GM13977 (cell line): ENCODE measurements around the gene COL5A1.

Source experiments
- DNase-seq: peaks from one replicate; pipeline ENCODE4 v3.0.0; 2012; ENCODE audit warnings: low spot score
- CTCF ChIP-seq: IDR thresholded peaks from 2 replicates; pipeline ENCODE4 v1.5.1; 2012; ENCODE audit warnings: mild to moderate bottlenecking, control low read depth; ENCODE audit not compliant: insufficient read depth; ENCODE audit errors: extremely low read depth, missing control alignments
- in situ Hi-C: fragments of 300-500 bp; cut with MboI; formaldehyde crosslinking; loops from one replicate; pipeline ENCODE4 v1.12.0; 2022; ENCODE audit warnings: low sequenced_read_pairs, low pct_unique_long_range_greater_than_20kb, mixed read lengths, inconsistent platforms; ENCODE audit not compliant: unreplicated experiment

The COL5A1 gene

GRCh38 chr9:134760750-134761420, 119.3 kb downstream of the COL5A1 start:
- in situ Hi-C loops = no loop called here
- no peak for TF ChIP-seq CTCF
- no peak for DNase-seq

GRCh38 chr9:134764473-134765269, 123.1 kb downstream of the COL5A1 start:
- in situ Hi-C loops = no loop called here
- TF ChIP-seq CTCF = no peak
- no peak for DNase-seq

GRCh38 chr9:134765785-134766184, 124.2 kb downstream of the COL5A1 start:
- in situ Hi-C loops = no loop called here
- no peak for DNase-seq
- no peak for TF ChIP-seq CTCF

GRCh38 chr9:134766587-134766986, 125.0 kb downstream of the COL5A1 start:
- in situ Hi-C loops = no loop called here
- DNase-seq = no peak
- no peak for TF ChIP-seq CTCF

GRCh38 chr9:134768332-134768708, 126.7 kb downstream of the COL5A1 start:
- TF ChIP-seq CTCF = no peak
- no peak for DNase-seq
- in situ Hi-C loops = no loop called here

- TF ChIP-seq CTCF = no peak
- in situ Hi-C loops = no loop called here
- DNase-seq = no peak
Observed at GRCh38 chr9:134768709-134769351, 127.2 kb downstream of the COL5A1 start.
